Ovary (tissue), 9 donors: ENCODE measurements around the gene GLG1. TPM values are rescaled to one million over a fixed set of nuclear protein-coding genes. Genes with fewer than 3 reads are reported as not detected.

Experiments used
- DNase-seq, 5 donors: peaks; one replicate each; pipeline ENCODE4 v3.0.0-alpha.2; 2019 to 2020
- H3K27ac ChIP-seq, 2 donors: fragments of 200-600 bp; one replicate each; pipeline versions ENCODE4 v1.5.1 to v1.8.0; 2019 to 2022
- H3K27me3 ChIP-seq: fragments of 200-600 bp; one replicate; pipeline ENCODE4 v1.8.0; 2022
- H3K36me3 ChIP-seq: fragments of 200-600 bp; sonication (generic); one replicate; pipeline ENCODE4 v1.5.1; 2019
- H3K4me1 ChIP-seq: one replicate; pipeline ENCODE4 v1.8.1; 2013; ENCODE audit warnings: mild to moderate bottlenecking, moderate library complexity; ENCODE audit not compliant: insufficient read depth
- H3K4me3 ChIP-seq: fragments of 200-600 bp; sonication (generic); one replicate; pipeline ENCODE4 v1.5.1; 2017
- H3K9me3 ChIP-seq, 2 donors: fragments of 200-600 bp in 1 of 2; sonication (generic) in 1 of 2; one replicate each; pipeline versions ENCODE4 v1.5.1 to v1.8.1; 2013 to 2019; ENCODE audit warnings: mild to moderate bottlenecking in 1 of 2, moderate library complexity in 1 of 2
- EP300 ChIP-seq: sonication (generic); formaldehyde crosslinking; IDR thresholded peaks from one replicate; pipeline ENCODE4 v1.6.1; 2017; ENCODE audit warnings: antibody characterized with exemption
- POLR2A ChIP-seq: fragments of 450-650 bp; IDR thresholded peaks from one replicate; pipeline ENCODE4 v1.6.1; 2017; ENCODE audit warnings: antibody characterized with exemption, mild to moderate bottlenecking, moderate library complexity
- WGBS, 3 donors: extraction: QIAGEN DNeasy Blood & Tissue Kit in 1 of 3; methylation state at CpG; one replicate each; pipeline versions ENCODE4 v1.1.5 to v1.1.7; 2013 to 2017; 5-methylcytosine and 5-hydroxymethylcytosine counted together
- intact Hi-C, 4 donors: fragments of 100-400 bp; cut with DNase I; formaldehyde crosslinking; loops; one replicate each; pipeline versions ENCODE4 v1.11.0 to v1.15.1; 2022 to 2023
- polyA plus RNA-seq, 2 donors: library from polyadenylated mRNA; stranded (reverse); fragments of 200-250 nt in 1 of 2; fragments of 350-450 nt in 1 of 2; fragmentation: Illumina TruSeq in 1 of 2; extraction: RNeasy Lipid Tissue Mini Kit (QIAGEN cat#74804) in 1 of 2; gene quantifications; one replicate each; pipeline ENCODE4 v1.2.3, GENCODE V29; 2013 to 2014
- total RNA-seq, 7 donors: library from RNA; depleted of rRNA in 2 of 7; stranded (reverse); fragments of >200 nt in 2 of 7; fragmentation: NEBNext Ultra II Directional in 3 of 7; extraction: Animal tissue kit (Norgen Biotek cat#: 25700) in 3 of 7; gene quantifications; one replicate each; pipeline versions ENCODE4 v1.1.0 to v1.2.4, GENCODE V29; 2016 to 2023
- TF ChIP-seq, protein P1 (sequence below), 3 donors: fragments of 450-650 bp in 2 of 3; fragments of 200-600 bp in 1 of 3; IDR thresholded peaks; one replicate each; pipeline versions ENCODE4 v1.5.1 to v1.8.0; 2016 to 2022; ENCODE audit warnings: antibody characterized with exemption in 3 of 3, mild to moderate bottlenecking in 1 of 3
- donor health status: DM: no; HTN: no; CAD: no; lungs with moderate emphysema.
- donor health status: DM: no; HTN: no; CAD: no.
- donor health status: Bipolar disorder and iron deficiency.
- donor health status: DM: yes; HTN: yes; CAD: no.
- donor health status: DM: no; HTN: no; CAD: no.
- donor health status: DM: yes; HTN: yes; CAD: no.

Gene GLG1
- total and polyA plus RNA-seq, 9 donors = 88.9 to 171 (median 154) TPM

DNA sequence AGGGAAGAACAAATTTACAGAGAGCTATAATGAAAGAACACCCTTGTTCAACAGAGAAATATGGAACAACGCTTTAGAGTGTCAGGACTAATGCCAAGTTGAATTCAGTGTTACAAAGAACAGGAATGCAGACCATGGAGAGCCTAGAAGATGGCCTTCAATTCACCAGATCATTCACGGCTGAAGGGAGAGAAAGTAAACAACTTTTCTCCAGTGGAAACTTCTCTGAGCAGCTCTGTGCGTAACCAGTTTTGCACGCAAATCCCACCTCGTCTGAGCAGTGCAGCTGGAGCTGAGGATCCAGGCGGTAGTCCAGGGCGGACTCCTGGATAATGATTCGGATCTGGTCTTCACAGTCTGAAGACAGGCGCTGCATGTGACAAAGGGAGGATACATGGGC, 145.1 kb downstream of the GLG1 start:
- intact Hi-C loops = no loop called here
- Histone ChIP-seq H3K36me3 (no peaks in the 10 kb centered on the region), H3K9me3 (no peaks in the 10 kb centered on the region), H3K4me3 (no peak overlapping the region), H3K4me1 (no peaks in the 10 kb centered on the region), H3K27ac (no peak overlapping the region), H3K27me3 (no peaks in the 10 kb centered on the region)
- no peak for TF ChIP-seq POLR2A
- TF ChIP-seq, protein P1, sequence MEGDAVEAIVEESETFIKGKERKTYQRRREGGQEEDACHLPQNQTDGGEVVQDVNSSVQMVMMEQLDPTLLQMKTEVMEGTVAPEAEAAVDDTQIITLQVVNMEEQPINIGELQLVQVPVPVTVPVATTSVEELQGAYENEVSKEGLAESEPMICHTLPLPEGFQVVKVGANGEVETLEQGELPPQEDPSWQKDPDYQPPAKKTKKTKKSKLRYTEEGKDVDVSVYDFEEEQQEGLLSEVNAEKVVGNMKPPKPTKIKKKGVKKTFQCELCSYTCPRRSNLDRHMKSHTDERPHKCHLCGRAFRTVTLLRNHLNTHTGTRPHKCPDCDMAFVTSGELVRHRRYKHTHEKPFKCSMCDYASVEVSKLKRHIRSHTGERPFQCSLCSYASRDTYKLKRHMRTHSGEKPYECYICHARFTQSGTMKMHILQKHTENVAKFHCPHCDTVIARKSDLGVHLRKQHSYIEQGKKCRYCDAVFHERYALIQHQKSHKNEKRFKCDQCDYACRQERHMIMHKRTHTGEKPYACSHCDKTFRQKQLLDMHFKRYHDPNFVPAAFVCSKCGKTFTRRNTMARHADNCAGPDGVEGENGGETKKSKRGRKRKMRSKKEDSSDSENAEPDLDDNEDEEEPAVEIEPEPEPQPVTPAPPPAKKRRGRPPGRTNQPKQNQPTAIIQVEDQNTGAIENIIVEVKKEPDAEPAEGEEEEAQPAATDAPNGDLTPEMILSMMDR (IDR thresholded peaks at IDR 0.05) = no peak
- DNase-seq = no peak
- 80 to 85% (median 84%) methylated on average over 9 of the region's 9 CpGs for WGBS, 3 donors

DNA sequence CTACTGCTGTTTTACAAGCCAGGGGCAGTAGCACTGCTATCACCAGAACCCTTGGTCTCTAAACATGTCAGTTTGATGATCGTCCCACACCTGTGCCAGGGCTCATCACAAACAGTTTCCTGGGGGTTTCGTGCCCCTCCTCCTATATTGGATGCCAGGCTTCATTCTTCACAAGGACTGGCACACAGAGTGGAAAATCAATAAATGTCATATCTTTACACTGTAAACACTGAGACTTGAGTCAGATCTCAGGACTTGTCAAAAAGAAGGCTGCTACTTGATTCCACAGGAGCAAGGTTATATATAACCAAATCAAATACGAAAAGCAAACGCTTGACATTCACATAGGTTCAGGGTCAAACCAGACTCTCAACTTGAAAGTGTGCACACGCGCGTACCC, 146.4 kb downstream of the GLG1 start:
- Histone ChIP-seq H3K36me3 (no peaks in the 10 kb centered on the region), H3K27ac (no peak overlapping the region), H3K9me3 (no peaks in the 10 kb centered on the region), H3K27me3 (no peaks in the 10 kb centered on the region), H3K4me1 (no peaks in the 10 kb centered on the region), H3K4me3 (no peak overlapping the region)
- TF ChIP-seq EP300 (no peak), POLR2A (no peak)
- TF ChIP-seq, protein P1 (IDR thresholded peaks at IDR 0.05) = no peak
- DNase-seq = no peak
- WGBS, 3 donors = 90 to 97% (median 93%) methylated on average over 7 of the region's 7 CpGs
- intact Hi-C loops = no loop called here

DNA sequence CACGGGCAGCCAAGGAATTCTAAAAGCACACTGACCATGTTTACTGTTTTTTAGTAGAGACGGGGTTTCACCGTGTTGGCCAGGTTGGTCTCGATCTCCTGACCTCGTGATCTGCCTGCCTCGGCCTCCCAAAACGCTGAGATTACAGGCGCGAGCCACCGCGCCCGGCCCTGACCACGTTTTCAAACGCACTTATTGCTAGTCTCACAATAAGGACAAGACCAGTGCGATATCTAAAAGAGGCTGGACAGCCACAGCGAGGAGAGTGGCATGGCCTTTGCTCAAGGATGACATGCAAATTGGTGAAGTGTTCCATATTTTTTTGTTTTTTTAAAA, 150.7 kb downstream of the GLG1 start:
- WGBS, 3 donors = 93 to 94% (median 93%) methylated on average over 16 of the region's 16 CpGs
- DNase-seq = no peak

DNA sequence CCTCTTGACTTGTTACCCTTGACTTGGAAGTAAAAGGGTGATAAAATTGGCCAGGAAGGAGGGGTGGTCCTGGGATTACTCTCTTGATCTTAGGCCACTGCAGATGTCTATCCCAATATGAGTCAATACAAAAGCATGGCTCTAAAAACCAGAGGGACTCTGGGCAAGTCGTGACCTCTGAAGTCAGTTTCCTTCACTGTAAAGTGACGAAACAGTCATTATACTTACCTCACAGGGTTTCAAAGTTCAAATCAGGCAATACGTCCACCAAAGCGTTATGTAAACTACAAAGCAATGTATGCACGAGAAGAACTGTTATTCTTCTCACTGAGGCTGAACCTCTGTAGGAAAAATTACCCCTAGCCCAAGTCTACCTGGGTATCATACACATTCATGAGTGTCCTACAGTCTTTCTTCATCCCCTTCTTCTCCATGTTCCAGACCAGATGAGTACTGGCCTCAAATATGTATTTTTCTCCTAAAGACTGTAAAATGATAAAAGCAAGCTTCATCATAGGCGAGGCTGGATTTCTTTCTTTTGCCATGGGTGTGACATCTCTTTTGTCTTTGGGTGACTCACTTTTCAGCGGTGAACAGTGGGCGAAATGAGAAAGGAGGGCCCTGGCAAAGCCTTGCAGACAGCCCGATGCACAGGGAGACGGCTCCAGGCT, 151.2 kb downstream of the GLG1 start:
- no peaks in the 10 kb centered on the region for H3K36me3 ChIP-seq

More for the DNA sequence above, 150.7 kb downstream of the GLG1 start:
- H3K36me3 ChIP-seq = no peaks in the 10 kb centered on the region
- intact Hi-C loops = no loop called here
- no peaks in the 10 kb centered on the region for H3K27me3 ChIP-seq
- no peak overlapping the region for H3K27ac ChIP-seq
- no peaks in the 10 kb centered on the region for H3K9me3 ChIP-seq
- no peak for TF ChIP-seq EP300
- no peak for TF ChIP-seq POLR2A
- TF ChIP-seq, protein P1 (IDR thresholded peaks at IDR 0.05) = no peak
- no peak overlapping the region for H3K4me3 ChIP-seq
- H3K4me1 ChIP-seq = no peaks in the 10 kb centered on the region

More for the DNA sequence above, 151.2 kb downstream of the GLG1 start:
- TF ChIP-seq POLR2A (no peak), EP300 (no peak)
- TF ChIP-seq, protein P1 (IDR thresholded peaks at IDR 0.05) = no peak
- Histone ChIP-seq H3K4me3 (no peak overlapping the region), H3K9me3 (no peaks in the 10 kb centered on the region), H3K4me1 (no peaks in the 10 kb centered on the region), H3K27me3 (no peaks in the 10 kb centered on the region), H3K27ac (no peak overlapping the region)
- 90 to 95% (median 91%) methylated on average over 10 of the region's 10 CpGs for WGBS, 3 donors
- intact Hi-C loops = no loop called here
- DNase-seq = no peak
